NCI-H510A treated with DMSO at 0.1 percent for 48 hours (cell line): ENCODE measurements around the gene LARP1B.
A peak's percentile ranks its signal among the peaks of the same experiment; 100 is the strongest.
"Not testable (repeated sequence)": the region's sequence is repeated elsewhere in the genome, so short reads cannot be mapped to it uniquely, and the experiment has no call there.

ENCODE experiments used
- DNase-seq: peaks from one replicate; lab custom pipeline; 2025; lab: John Stamatoyannopoulos, UW

The LARP1B gene

DNA sequence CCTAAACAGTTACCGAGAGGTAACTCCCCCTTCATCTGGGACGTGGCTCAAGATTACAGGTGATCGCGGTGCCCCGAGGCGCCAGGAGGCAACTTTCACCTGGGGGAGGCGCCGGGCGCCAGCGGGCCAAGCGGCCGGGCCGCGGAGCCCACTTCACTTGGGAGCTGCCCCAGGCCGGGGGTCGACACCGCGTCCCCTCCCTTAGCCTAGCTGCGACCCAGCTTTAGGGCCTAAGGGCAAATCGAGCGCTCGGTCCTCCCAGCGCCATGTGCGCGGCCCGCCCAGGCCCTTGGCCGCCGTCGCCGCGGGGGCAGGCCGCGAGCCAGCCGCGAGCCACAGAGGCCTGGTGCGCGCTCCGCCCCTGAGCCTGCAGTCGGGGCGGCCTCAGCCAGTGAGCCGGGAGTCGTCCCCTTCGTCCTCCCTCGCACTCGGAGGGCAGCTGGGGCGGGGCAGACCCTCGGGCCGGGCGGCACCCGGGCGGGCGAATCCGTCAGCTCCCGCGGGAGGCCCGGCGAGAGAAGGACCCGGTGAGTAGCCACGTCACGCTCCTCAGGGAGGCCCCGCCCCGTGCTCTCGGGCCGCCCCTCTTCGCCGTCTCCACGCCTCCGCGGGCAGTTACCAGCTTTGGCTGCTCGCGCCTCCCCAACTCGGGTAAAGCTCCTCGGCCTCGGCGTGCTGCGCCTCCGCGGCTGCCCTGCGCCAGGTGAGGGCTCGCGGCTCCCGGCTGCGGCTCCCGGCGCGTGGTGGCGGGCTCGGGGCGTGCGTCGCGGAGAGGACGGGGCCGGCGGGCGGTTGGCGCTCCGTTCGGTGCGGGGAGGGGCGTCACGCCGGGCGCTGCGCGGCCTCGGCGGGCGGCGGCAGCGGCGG lies at the start of gene LARP1B:
Gene LARP1B (plus strand): TSS at position 614 of the 867 bp plus-strand sequence. CDS start 13,640 bp downstream, outside the sequence.
- peak; percentile 86 for DNase-seq

DNA sequence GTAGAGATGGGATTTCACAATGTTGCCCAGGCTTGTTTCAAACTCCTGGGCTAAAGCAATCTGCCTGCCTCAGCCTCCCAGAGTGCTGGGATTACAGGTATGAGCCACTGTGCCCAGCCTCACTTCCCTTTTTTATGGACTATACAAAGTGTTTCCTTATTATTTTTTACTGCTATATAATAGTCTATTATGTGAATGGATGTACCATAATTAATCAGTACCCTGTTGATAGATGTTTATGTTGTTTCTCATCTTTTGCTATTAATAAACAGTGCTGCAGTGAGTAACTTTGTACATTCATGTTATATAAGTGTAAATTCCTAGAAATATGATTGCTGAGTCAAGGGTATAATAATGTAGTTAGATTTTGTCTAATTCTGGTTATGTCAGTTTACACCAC lies 35.8 kb upstream of the LARP1B start:
- no peak for DNase-seq

DNA sequence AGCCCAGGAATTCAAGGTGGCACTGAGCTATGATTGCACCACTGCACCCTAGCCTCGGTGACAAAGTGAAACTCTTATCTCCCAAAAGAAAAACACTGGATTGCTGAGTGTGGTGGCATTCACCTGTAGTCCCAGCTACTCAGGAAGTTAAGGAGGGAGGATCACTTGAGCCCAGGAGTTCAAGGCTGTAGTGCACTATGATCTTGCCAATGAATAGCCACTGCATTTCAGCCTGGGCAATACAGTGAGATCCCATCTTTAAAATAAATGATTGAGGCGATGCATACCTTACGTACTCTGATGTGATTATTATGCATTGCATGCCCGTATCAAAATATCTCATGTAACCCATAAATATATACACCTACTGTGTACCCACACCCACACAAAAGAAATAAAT lies 31.2 kb upstream of the LARP1B start:
- DNase-seq: no peak

DNA sequence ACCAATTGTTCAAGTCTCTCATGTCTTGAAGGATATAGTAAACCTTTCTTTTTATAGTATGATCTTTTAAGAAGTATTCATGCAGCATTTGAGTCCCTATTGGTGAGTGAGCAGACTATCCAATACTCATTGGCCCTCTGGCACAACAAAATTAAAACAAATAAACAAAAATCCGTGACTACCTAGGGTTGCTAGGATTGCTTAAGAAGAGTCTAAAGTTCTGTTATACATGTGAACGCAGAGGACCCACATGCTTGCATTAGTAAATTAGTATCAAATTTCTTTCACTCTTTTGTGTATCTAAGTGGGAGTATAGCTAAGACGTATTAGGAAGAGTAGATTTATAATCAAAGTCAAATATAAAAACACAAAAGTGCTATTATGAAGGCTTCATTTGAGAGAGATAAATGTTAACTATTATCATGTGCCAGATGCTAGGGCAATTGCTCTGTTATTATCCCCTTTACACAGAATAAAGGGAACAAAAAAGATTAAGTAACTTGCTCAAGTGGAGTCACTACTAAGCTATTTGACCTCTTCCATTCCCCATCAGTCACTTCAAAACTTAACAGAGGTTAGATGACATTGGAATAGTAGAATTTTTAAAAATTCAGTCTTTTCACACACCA lies 29.2 kb upstream of the LARP1B start:
- DNase-seq: no peak

DNA sequence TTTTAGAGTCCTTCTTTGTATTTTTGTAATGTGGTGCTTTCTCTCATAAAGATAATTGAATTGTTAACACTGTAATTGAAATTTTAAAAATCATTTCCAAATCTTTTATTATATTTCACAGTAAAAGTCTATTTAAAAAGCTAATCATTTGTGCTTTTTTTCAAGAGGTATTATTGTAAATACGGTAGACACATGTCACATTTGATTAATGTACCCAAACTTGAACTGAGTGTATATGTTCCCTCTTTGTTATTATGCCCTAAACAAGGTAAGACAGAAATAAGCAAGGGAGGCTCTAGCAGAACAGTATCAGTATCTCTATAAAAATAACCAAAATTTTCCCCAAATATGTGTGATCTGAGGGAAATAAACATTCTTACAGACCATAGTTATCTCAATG lies 21.5 kb upstream of the LARP1B start:
- no peak for DNase-seq

DNA sequence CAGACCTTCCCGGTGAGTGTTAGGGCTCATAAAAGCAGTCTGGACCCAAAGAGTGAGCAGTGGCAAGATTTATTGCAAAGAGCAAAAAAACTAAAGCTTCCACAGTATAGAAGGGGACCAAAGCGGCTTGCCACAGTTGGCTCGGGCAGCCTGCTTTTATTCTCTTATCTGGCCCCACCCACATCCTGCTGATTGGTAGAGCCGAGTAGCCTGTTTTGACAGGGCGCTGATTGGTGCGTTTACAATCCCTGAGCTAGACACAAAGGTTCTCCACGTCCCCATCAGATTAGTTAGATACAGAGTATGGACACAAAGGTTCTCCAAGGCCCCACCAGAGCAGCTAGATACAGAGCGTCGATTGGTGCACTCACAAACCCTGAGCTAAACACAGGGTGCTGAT lies 14.1 kb upstream of the LARP1B start:
- not testable (repeated sequence) for DNase-seq

DNA sequence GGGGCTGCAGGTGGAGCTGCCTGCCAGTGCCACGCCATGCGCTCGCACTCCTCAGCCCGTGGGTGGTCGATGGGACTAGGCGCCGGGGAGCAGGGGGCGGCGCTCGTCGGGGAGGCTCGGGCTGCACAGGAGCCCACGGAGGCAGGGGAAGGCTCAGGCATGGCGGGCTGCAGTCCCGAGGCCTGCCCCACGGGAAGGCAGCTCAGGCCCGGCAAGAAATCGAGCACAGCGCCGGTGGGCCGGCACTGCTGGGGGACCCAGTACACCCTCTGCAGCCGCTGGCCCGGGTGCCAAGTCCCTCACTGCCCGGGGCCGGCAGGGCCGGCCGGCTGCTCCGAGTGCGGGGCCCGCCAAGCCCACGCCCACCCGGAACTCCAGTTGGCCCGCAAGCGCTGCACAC lies 13.6 kb upstream of the LARP1B start:
- DNase-seq: not testable (repeated sequence)

DNA sequence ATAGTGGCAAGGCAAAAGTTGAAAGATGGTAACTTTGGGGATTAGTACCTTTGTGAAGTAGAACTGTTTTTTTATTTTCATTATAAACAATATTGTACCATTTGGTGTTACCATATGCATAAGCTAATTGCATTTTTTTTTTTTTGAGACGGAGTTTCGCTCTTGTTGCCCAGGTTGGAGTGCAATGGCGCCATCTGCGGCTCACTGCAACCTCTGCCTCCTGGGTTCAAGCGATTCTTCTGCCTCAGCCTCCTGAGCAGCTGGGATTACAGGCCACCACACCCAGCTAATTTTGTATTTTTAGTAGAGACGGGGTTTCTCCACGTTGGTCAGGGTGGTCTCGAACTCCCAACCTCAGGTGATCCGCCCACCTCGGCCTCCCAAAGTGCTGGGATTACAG lies 9.9 kb upstream of the LARP1B start:
- not testable (repeated sequence) for DNase-seq

DNA sequence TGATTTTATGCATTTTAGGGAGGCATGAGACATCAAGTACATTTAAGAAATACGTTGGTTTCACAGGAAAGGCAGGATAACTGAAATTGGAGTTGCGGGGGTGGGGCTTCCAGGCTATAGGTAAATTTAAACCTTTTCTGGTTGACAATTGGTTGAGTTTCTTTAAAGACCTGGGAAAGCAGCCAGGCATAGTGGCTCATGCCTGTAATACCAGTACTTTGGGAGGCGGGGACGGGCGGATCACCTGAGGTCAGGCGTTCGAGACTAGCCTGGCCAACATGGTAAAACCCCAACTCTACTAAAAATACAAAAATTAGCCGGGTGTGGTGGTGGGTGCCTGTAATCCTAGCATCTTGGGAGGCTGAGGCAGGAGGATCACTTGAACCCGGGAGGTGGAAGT lies 6.2 kb upstream of the LARP1B start:
- DNase-seq: not testable (repeated sequence)

DNA sequence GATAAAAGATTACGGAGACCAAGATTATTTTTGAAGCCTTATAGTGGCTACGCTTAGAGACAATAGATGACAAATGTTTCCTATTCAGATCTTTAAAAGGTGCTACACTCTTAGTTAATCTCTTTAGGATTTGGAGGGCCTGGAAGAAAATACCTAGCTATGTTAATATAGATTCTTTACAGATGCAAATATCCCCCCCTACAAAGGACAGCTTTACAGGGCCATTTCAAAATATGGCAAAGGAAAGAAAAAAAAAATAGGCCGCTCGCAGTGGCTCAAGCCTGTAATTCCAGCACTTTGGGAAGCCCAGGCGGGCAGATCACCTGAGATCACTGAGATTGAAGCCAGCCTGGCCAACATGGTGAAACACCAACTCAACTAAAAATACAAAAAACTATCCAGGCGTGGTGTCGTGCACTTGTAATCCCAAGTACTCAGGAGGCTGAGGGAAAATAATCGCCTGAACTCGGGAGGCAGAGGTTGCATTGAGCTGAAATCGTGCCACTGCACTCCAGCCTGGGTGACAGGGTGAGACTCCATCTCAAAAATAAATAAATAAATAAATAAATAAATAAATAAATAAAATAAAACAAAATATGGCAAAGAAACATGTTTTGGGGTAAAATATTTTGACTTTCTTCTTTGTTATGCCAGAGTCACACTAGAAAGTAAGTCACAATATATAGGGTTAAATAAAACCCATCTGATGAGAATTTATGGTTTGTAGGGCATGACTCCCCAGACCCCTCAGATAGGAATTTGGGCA lies 5.5 kb upstream of the LARP1B start:
- DNase-seq: not testable (repeated sequence)

DNA sequence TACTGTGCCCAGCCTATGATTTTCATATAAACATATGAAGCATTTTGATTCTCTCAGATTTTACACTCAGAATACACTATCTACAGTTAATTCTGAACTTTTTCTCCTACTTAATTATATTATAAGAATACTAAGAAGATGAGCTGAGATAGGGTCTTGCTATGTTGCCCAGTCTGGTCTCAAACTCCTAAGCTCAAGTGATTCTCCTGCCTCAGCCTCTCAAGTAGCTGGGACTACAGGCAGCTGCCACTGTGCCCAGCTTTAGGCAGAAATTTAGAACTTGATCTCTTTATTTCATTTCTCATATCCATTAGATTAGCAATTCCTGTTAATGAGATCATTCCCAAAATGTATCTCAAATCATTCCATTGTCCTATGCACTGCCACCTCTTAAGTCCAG lies 4.7 kb upstream of the LARP1B start:
- DNase-seq: no peak

DNA sequence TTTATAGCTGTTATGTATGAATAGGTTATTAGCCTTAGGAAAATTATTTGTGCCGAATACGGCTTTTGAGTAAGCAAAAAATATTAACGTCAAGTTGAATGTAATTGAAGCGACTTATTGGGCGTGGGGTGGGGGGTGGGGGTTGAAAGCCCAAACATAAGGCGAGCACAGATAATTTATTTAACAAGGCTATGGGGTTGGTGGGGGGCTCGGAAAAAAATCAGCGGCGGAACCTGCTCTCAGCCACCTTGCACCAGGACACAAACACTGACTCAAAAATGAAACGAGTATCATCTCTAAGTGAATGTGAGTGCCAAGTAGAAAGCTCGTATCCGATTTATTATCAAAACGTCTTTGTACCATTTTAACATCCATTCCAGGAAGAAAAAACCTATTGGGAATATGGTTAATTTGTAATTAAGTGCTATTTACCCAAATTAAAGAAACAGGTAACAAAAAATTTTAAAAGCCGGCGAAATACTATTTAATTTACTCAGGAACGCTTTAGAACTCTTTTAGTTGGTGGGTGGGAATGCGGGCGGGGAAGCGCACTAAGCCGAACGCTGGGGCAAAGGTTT lies 902 bp upstream of the LARP1B start:
- DNase-seq: no peak

DNA sequence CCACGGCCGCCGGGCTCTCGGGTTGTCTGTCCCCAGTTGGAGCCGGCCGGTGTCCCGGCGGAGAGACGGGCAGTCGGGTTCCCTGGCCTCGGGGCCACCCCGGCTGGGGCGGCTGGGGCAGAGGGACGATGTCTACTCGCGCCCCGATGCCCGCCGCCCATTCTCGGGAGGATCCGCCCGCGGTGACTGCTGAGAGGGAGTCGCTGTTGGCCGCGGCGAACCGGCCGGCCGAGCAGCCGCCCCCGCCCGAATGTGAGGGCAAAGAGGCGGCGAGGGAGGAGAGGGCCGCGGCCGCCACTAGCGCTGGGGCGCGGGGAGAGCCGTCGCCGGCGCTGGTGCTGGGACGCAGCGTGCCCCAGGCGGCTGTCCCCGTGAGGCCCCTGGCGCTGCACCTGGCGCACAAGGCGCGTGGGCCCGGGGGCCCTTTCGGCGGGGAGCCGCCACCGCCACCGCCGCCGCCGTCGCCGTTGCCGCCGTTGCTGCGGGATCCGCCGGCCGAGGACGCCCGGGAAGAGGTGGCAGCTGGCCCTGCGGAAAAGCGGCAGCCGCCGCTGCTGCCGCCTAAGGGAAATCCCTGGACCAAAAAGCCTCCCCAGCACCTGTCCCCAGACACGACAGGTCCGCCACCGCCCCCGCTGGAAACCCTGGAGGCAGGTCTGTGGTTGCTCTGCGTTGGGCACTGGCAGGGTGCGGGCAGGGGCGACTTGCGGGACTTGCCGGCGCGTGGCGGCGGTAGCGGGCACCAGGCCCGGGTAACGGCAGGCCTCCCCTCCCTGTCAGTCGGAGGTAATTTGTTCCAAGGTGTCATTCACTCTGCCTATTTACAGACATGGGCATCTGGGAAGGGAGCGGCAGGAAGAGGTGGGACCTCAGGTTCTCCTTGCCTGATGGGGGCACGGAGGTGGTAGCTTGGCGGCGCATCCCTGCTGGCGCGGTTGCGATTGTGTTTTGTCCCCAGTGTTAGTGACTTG lies 739 bp downstream of the LARP1B start:
- DNase-seq: peak; percentile 45

DNA sequence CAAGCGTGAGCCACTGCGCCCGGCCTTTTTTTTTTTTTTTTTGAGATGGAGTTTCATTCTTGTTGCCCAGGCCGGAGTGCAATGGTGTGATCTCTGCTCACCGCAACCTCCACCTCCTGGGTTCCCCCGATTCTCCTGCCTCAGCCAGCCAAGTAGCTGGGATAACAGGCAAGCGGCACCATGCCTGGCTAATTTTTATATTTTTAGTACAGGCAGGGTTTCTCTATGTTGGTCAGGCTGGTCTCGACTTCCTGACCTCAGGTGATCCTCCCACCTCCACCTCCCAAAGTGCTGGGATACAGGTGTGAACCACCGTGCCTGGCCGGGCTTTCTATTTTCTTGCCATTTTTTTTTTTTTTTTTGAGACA lies 5.3 kb downstream of the LARP1B start:
- not testable (repeated sequence) for DNase-seq

DNA sequence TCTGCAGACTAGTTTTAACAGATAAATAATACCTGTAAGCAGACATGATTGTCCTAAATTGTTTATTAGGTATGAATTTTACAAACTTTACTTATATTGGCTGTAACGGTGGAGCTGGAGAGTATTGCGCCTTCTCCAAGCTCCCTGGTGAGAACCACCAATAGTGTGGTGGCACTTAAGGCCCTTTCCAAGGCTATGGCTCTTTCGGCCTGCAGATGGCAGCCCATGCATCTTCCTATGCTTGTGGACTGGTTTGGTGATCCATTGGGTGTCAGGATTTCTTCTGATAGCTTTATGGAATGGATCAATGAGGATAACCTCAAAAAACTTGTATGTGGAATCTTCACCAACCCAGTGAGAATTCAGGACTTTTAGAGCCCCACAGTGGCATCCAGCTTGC lies 7.8 kb downstream of the LARP1B start:
- no peak for DNase-seq

DNA sequence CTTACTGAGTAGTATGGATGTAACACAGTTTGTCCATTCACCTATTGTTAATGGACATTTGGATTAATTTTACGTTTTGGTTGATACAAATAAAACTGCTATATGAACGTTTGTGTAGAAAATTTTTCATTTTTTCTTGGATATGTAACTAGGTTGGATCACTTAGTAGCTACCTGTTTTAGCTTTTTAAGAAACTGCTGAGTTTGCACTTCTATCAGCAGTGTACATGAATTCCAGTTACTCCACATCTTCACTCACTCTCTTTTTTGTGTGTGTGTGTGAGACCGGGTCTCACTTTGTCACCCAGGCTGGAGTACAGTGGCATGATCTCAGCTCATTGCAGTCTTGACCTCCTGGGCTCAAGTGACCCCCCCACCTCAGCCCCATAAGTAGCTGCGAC lies 15.4 kb downstream of the LARP1B start:
- no peak for DNase-seq

DNA sequence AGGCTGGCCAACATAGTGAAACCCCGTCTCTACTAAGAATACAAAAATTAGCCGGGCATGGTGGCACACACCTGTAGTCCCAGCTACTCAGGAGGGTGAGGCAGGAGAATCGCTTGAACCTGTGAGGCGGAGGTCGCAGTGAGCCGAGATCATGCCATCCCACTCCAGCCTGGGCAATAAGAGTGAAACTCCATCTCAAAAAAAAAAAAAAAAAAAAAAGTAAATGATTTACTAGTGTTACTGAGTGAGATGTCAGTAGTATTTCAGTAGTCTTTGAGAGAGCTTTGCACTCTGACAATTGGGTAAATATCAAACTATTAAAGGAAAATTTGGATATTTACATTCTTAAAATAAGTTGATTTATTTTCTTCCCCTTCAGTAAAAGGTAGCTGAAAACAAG lies 34.2 kb downstream of the LARP1B start:
- DNase-seq: not testable (repeated sequence)

DNA sequence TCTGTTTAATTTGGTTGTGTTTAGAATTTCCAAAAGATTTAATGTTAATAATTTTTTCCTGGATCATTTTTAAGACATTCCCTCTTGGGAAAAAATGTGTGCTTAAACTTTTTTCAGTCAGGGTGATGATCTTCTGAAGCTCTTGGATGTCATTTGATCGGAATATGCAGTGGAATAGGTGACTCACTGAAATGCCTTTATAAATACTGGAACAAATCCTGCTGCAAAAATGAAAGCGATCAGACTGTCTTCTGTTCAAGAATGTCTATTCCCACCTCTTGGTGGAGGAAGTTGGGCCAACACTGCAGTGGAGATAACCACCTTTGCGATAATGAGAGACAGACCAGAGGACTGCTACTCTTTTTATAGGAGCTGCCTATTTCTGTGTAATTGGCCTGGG lies 46.7 kb downstream of the LARP1B start:
- DNase-seq: no peak

DNA sequence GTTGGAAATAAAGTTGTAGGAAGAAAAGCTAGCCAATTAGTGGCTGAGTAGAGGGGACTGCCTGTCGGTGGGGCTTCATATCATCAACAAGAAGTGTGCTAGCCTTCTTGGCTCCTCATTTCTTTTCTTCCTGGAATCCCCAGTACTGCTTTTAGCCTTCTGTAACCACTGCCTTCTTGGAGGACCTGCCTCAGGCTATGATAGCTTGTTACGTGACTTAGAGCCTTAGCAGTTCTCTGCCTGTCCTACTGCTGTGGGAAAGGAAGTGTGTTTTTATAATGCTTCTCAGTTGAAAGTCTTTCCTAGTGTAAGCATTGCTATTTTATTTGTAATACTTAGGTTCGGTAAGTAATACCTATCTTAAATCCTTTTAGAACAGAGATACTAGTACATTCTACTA lies 61.9 kb downstream of the LARP1B start:
- no peak for DNase-seq

DNA sequence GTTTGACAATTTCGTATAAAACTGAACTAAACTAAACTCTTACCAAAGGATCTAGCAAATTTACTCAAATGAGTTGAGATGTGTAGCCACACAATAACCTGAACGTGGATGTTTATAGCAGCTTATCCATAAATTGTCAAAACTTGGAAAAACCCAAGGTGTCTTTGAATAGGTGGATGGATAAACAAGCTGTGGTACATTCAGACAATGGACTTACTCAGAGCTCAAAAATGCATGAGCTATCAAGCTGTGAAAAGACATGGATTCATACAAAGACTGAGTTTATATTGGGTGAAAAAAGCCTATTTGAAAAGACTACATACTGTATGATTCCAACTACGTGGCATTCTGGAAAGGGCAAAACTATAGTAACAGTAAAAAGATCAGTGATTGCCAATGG lies 69.5 kb downstream of the LARP1B start:
- DNase-seq: no peak

DNA sequence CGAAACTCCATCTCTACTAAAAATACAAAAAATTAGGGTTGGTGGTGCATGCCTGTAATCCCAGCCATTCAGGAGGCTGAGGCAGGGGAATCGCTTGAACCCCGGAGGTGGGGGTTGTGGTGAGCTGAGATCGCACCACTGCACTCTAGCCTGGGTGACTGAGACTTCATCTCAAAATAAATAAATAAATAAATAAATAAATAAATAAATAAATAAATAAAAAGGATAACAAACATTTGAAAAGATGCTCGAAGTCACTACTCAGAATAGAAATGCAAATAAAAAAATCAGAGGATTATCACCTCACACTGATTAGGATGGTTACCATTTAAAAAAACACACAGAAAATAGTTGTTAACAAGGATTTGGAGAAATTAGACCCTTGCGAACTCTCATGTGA lies 73.8 kb downstream of the LARP1B start:
- no peak for DNase-seq
